Uterus (tissue), 4 donors: ENCODE measurements around the gene ARFGEF2. TPM values are rescaled to one million over a fixed set of nuclear protein-coding genes. Genes with fewer than 3 reads are reported as not detected.

Experiments used
- DNase-seq, 2 donors: peaks; one replicate each; pipeline ENCODE4 v3.0.0-alpha.2; 2019 to 2020
- H3K27ac ChIP-seq, 2 donors: fragments of 200-600 bp; sonication (generic); 1 replicate in 1 of 2; 2 replicates in 1 of 2; pipeline ENCODE4 v1.5.1; 2016 to 2018
- H3K27me3 ChIP-seq, 2 donors: fragments of 200-600 bp; sonication (generic); one replicate each; pipeline ENCODE4 v1.5.1; 2018 to 2019; ENCODE audit warnings: control low read depth in 1 of 2
- H3K36me3 ChIP-seq, 2 donors: fragments of 200-600 bp; sonication (generic); one replicate each; pipeline ENCODE4 v1.5.1; 2019; ENCODE audit warnings: control low read depth in 1 of 2
- H3K4me1 ChIP-seq, 2 donors: fragments of 200-600 bp; sonication (generic); one replicate each; pipeline ENCODE4 v1.5.1; 2018 to 2019; ENCODE audit warnings: control low read depth in 1 of 2
- H3K4me3 ChIP-seq, 2 donors: fragments of 200-600 bp; sonication (generic); 1 replicate in 1 of 2; 2 replicates in 1 of 2; pipeline ENCODE4 v1.5.1; 2018 to 2019; ENCODE audit warnings: mild to moderate bottlenecking in 1 of 2
- H3K9me3 ChIP-seq, 2 donors: fragments of 200-600 bp; sonication (generic); one replicate each; pipeline ENCODE4 v1.5.1; 2019; ENCODE audit warnings: control low read depth in 1 of 2
- CTCF ChIP-seq, 4 experiments: fragments of 200-600 bp in 2 of 4; fragments of 450-650 bp in 2 of 4; sonication (generic) in 2 of 4; IDR thresholded peaks; one replicate each; pipeline ENCODE4 v1.5.1; 2016 to 2019; ENCODE audit warnings: antibody characterized with exemption in 4 of 4, mild to moderate bottlenecking in 2 of 4, moderate library complexity in 1 of 4
- POLR2A ChIP-seq, 2 donors: fragments of 450-650 bp; IDR thresholded peaks; one replicate each; pipeline ENCODE4 v1.6.1; 2016; ENCODE audit warnings: antibody characterized with exemption in 2 of 2, mild to moderate bottlenecking in 1 of 2, moderate library complexity in 1 of 2
- intact Hi-C: fragments of 100-400 bp; cut with DNase I; formaldehyde crosslinking; loops from one replicate; pipeline ENCODE4 v1.15.1; 2023; ENCODE audit warnings: low total_unique reads
- total RNA-seq, 4 donors: library from RNA; depleted of rRNA in 3 of 4; stranded (reverse); fragments of >200 nt in 3 of 4; gene quantifications; one replicate each; pipeline versions ENCODE4 v1.1.0 to v1.2.4, GENCODE V29; 2014 to 2023
- donor health status: DM: yes; HTN: yes; CAD: no.

The ARFGEF2 gene
- total RNA-seq, 4 donors from 2014 or later, result 22.0 to 33.7 (median 27.0) TPM

GRCh38 chr20:49034070-49034732 lies 112.7 kb downstream of the ARFGEF2 start:
- Histone ChIP-seq H3K4me3 (no peak overlapping the region), H3K27ac (no peak overlapping the region), H3K36me3 (no peaks in the 10 kb centered on the region), H3K27me3 (no peaks in the 10 kb centered on the region), H3K4me1 (no peaks in the 10 kb centered on the region), H3K9me3 (no peaks in the 10 kb centered on the region)
- TF ChIP-seq CTCF (IDR thresholded peaks at IDR 0.05) (no peak), POLR2A (IDR thresholded peaks at IDR 0.05) (no peak)
- intact Hi-C loops, result no loop called here
- DNase-seq, result no peak

- intact Hi-C loops, result no loop called here
- Histone ChIP-seq H3K27ac (no peak overlapping the region), H3K4me3 (no peak overlapping the region), H3K36me3 (no peaks in the 10 kb centered on the region), H3K4me1 (no peaks in the 10 kb centered on the region), H3K27me3 (no peaks in the 10 kb centered on the region), H3K9me3 (no peaks in the 10 kb centered on the region)
- TF ChIP-seq CTCF (IDR thresholded peaks at IDR 0.05), result no peak
- TF ChIP-seq POLR2A (IDR thresholded peaks at IDR 0.05), result no peak
- no peak for DNase-seq
Observed at GRCh38 chr20:49037962-49038387, 116.5 kb downstream of the ARFGEF2 start.

GRCh38 chr20:49039854-49040253 lies 118.3 kb downstream of the ARFGEF2 start:
- TF ChIP-seq POLR2A (IDR thresholded peaks at IDR 0.05), result no peak
- TF ChIP-seq CTCF (IDR thresholded peaks at IDR 0.05), result no peak
- no peak overlapping the region for H3K4me3 ChIP-seq
- intact Hi-C loops, result no loop called here
- no peak for DNase-seq
- H3K9me3 ChIP-seq, result no peaks in the 10 kb centered on the region
- H3K27me3 ChIP-seq, result no peaks in the 10 kb centered on the region
- no peaks in the 10 kb centered on the region for H3K4me1 ChIP-seq
- no peak overlapping the region for H3K27ac ChIP-seq
- H3K36me3 ChIP-seq, result no peaks in the 10 kb centered on the region

DNA sequence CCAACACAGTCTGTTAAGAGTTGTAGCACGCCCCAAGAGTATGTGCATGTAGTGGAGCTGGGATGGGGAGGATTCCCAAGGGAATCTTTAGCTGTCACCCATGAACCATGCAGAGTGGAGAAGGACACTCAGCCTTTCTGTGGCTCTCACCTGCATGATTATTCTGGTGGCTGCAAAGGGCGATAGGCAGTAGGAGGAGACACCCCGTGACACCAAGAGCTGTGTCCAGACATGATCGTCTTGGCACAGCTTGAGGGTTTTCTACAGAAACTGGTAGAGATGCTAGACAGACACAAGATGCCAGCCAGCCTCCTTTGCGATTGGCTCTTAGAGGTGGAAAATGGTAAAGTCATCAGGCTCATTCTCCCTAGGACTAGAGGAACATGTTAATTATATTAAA lies 121.5 kb downstream of the ARFGEF2 start:
- H3K27me3 ChIP-seq, result no peaks in the 10 kb centered on the region
- H3K9me3 ChIP-seq, result no peaks in the 10 kb centered on the region
- DNase-seq, result no peak
- no peaks in the 10 kb centered on the region for H3K36me3 ChIP-seq
- intact Hi-C loops, result no loop called here
- H3K4me3 ChIP-seq, result no peak overlapping the region
- no peak for TF ChIP-seq CTCF (IDR thresholded peaks at IDR 0.05)
- TF ChIP-seq POLR2A (IDR thresholded peaks at IDR 0.05), result no peak
- H3K27ac ChIP-seq, result no peak overlapping the region
- H3K4me1 ChIP-seq, result peaks cover 4 to 5% of the 10 kb centered on the region in 2 donors

- Histone ChIP-seq H3K27me3 (no peaks in the 10 kb centered on the region), H3K4me1 (peaks cover 5 to 7% of the 10 kb centered on the region in 2 donors), H3K27ac (peak overlapping the region; percentile 98 to 100), H3K9me3 (no peaks in the 10 kb centered on the region), H3K36me3 (no peaks in the 10 kb centered on the region), H3K4me3 (peak overlapping the region; percentile 99 to 100)
- DNase-seq, result no peak
- intact Hi-C loops, result no loop called here
- no peak for TF ChIP-seq CTCF (IDR thresholded peaks at IDR 0.05)
- TF ChIP-seq POLR2A (IDR thresholded peaks at IDR 0.05), result no peak
Observed at GRCh38 chr20:49045440-49046086, 124.1 kb downstream of the ARFGEF2 start.
